HG02840 (cell line): ENCODE data around the gene SPSB1.
"Not testable (repeated sequence)": the region's sequence is repeated elsewhere in the genome, so short reads cannot be mapped to it uniquely, and the experiment has no call there.

Source experiments
- ATAC-seq: cut with Tn5 transposase; IDR thresholded peaks from one replicate; pipeline ENCODE4 v1.9.1; 2021; ENCODE audit warnings: mild to moderate bottlenecking, moderate library complexity, moderate number of reproducible peaks; ENCODE audit not compliant: unreplicated experiment, low FRiP score

Gene SPSB1

DNA sequence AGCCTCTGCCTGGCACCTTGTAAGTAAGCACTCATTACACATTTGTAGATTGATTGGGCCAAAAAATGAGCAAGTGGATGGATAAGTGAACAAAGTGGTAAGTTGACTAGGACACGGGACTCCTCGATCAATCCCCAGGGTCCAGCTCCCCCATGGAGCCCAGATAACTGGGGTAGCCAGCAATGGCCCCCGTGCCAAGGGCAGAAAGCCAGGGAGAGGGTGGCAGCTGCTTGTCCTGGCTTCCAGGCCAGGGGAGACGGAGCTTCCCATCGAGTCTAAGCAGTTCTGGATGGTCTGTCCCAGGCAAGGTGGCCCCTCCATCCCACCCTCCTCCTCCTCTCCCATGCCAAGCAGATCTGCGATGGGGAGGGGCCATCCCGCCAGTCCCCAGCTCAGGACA, 91.4 kb downstream of the SPSB1 start:
- ATAC-seq, result no peak

DNA sequence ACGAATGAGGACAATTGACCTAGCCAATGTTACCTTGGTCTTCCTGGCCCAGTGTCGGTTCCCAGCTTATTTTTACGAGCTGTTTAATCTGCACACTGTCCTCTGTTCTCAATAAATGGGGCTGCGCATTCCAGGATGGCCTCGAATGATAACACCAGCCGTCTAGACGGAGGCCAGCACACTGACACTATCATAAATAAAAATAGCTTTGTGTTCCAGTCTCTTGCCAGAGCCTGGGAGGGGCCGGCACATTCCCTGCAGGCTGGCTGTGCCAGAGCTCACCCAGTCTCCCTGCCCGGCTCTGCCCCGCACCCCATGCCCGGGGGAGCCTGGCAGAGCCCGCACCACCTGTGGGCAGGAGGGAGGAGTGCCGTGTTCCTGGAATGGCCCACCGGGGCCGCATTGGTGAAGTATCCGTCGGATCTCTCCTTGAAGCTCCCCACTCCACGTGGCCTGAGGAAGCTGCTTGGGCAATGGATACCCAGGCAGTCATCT, 92.1 kb downstream of the SPSB1 start:
- ATAC-seq, result no peak

DNA sequence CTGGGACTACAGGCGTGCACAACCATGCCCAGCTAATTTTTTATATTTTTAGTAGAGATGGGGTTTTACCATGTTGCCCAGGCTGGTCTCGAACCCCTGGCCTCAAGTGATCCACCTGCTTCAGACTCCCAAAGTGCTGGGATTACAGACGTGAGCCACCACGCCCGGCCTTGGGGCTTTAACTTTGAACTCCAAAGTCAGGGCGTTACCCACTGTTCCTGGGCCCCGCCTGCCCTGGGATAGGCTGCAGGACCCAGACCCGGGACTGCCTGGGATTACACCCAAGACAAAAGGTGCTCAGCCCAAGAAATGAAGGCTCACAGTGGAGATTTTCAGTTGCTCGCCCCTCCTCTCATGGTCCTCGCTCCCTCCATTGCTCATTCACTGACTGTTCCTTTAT, 92.7 kb downstream of the SPSB1 start:
- not testable (repeated sequence) for ATAC-seq

DNA sequence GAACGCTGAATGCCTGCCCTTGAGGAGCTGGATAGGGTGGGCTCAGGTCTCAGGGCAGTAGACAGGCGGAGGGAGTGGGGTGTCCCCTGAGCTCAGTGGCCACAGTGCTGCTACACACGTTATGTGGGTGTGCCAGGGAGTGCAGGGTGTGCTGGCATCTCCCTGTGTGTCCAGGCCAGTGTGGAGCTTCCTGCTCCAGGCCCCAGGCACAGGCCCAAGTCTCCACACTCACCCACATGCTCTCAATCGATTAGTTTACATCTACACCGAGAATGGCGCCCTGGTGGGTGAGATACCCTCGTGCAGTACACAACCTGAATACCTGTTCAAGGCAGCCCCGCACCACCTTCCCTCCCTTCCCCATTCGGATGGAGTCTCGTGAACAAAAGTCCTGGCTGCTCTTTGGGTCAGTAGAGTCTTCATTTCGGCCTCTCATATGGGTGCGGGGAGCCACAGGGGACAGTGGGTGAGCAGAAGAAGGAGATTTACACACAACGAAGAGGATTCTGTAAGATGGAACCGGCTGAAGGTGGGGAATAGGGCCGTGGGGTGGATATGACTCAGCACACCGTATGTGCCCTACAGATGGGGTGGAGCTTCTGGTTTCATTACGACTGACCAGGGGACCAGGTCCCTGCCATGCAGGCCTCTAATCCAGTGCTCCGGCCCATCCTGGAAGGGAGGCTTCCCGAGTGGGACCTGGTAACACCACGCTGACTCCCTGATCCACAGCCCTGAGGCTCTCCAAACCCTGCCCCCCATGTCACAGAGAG, 93.3 kb downstream of the SPSB1 start:
- ATAC-seq, result no peak

DNA sequence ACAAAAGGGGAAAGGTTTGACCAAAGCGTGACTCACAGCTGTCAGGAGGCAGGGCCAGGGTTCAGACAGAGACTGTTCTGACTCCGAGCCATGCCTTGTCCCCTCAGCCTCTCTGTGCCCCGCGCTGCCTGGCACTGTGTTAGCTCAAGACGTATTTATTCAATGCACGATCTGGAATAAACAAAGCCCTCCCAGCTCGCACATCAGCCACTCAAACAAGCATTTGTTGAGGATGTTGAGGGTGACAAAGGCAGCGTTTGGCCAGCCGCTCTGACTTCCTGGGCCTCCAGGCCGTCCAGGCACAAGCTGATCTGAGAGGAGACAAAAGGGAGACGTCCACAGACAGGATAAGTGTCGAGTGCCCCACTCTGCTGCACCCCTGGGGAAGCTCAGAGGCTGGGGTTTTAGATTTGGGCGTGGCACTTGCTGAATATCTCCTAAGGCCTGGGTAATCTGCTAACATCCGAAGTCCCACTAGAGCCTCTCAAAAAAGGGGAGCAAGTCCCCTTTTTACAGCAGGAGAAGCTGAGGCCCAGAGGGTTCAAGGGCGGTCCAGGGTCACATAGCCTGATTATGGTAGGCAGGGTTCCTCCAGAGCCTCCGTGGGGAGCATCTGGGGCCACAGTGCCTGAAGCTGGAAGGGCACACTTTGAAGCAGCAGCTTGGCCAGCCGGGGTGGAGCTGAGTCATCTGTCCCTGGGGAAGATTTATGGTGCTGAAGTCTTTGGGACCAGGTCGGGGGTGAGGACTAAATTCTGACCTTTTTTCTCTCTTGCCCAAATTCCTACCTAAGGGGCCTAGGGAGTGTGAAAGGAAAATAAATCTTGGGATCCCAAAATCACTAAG, 95.9 kb downstream of the SPSB1 start:
- ATAC-seq, result no peak

DNA sequence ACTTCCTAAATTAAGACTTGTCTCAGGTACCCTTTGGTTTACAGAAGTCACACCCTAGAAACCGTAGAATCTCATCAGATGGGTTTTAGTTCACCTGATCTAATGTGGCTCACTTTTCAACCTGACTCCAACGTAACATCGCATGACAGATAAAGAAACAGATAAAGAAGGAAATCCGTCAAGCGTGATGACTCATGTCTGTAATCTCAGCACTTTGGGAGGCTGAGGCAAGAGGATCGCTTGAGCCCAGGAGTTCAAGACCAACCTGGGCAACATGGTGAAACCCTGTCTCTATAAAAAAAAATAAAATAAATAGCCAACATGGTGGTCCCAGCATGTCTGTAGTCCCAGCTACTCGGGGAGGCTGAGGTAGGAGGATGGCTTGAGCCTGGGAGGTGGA, 97.3 kb downstream of the SPSB1 start:
- no peak for ATAC-seq

DNA sequence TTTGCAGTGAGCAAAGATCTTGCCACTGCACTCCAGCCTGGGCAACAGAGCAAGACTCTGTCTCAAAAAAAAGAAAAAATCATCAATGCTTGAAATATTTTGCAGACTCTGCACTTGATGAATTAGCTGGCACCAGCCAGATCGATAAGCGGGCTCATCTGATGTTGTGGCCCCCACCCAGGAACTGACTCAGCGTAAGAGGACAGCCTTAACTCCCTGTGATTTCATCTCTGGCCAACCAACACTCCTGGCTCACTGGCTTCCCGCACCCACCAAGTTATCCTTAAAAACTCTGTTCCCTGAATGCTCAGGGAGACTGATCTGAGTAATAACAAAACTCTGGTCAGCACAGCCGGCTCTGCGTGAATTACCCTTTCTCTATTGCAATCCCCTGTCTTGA, 98.9 kb downstream of the SPSB1 start:
- no peak for ATAC-seq

DNA sequence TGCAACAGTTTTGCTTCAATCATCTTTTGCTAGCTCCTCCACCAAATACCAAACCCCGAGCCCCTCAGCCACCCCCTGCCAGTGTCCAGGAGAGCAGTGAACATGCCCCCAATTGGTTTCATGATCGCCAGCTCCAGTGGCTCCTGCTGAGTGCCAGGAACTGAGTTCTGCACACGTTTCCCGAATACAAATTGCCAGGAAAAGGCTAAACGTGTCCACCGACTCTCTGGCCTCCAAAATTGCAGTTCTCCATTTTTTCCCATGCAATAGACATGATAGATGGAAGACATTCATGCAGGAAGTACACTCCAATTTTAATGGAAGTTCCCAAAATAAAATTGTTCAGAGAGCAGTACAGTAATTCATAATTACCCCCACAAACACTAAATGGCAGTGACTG, 101.3 kb downstream of the SPSB1 start:
- ATAC-seq, result no peak

DNA sequence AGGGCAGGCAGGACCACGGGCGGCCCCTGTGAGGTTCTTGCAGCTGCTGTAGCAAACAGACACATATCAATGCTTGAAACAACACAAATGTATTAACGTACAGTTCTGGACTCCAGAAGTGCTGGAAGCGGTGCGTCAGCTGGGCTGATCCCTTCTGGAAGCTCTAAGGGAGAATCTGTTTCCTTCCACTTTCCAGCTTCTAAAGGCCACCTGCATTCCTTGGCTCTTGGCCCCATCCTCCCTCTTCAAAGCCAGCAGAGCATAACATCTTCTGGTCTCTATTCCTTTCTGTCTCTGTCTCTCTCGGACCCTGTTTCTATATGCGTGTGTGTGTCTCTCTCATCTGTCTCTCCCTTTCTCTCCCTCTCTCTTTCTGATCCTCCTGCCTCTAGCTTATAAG, 102.3 kb downstream of the SPSB1 start:
- no peak for ATAC-seq

DNA sequence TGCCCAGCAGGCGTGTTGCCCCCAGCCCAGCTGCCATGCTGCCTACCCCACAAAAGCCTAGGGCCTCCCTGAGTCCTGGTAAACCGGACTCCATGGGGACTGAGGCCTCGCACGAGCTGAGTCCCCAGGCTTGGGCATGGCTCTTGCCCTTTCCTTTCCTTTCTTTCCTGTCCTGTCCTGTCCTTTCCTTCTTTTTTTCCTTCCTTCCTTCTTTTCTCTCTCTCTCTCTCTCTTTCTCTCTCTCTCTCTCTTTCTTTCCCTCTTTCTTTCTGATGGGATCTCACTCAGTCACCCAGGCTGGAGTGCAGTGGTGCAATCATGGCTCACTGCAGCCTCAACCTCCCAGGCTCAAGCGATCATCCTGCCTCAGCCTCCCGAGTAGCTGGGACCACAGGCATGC, 104.4 kb downstream of the SPSB1 start:
- no peak for ATAC-seq

DNA sequence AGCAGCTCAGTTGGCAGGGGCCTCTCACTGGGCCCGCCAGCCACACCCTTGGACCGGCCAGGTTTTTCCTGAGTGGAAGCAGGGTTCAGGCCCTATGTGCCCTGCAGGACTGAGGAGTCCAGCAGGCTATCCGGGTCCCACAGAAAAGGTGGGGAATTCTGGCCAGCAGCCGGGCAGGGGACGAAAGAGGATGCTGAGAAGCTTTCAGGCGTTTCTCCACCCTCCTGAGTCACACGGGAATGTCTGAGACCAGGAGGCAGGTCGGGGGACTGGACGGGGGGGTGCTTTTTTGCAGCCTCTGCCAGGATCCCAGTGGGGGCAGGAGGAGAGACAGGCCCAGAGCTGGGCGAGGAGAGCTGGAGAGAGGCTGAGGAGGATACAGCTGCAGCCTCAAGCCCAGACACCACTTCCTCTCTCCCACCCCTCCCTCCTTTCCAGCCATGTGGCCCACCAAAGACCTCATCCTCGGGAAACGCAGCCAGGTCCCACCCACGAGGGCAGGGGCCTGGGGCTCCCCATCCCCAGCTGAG, 105.4 kb downstream of the SPSB1 start:
- no peak for ATAC-seq

DNA sequence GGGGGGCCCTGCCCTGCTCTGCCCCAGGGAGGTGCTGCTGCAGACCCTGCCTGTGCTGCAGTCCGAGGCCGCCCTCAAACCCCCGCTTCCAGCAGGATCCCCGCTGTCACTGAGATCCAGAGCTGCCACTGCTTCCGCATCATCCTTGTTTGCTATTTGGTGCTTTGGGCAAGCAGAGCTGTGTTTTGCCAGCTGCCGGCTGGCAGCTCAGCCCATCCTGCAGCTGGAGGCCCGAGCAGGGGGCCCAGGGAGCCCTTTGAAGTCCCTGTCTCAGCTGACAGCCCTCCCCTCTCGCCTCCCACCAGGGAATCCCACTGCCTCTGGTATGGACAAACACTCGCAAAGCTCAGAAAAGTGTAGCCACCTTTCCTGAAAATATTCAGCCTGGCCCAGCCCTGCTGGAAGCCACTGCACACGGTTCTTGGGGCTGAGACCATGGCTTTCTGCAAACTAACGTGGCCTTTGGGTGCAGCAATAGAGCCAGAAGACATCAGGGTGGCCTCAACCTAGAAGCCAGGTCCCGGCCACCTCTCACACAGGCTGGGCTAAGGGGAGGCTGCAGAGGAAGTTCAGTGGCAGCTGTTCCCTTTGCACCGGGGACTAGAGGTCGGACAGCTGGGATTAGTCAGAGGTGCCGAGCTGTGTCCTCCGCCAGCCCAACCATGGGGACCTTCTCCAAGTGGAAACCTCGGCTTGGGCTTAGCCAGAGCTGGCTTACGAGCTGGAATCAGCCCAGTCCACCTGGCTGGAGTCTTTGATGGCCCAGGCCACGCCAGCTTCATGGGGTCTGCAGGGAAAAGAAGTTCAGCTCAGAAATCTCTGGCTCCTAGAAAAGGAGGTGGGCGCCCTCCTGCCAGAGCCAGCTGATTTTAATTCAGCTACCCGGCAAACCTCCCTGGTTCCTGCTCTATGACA, 107.1 kb downstream of the SPSB1 start:
- ATAC-seq, result no peak

DNA sequence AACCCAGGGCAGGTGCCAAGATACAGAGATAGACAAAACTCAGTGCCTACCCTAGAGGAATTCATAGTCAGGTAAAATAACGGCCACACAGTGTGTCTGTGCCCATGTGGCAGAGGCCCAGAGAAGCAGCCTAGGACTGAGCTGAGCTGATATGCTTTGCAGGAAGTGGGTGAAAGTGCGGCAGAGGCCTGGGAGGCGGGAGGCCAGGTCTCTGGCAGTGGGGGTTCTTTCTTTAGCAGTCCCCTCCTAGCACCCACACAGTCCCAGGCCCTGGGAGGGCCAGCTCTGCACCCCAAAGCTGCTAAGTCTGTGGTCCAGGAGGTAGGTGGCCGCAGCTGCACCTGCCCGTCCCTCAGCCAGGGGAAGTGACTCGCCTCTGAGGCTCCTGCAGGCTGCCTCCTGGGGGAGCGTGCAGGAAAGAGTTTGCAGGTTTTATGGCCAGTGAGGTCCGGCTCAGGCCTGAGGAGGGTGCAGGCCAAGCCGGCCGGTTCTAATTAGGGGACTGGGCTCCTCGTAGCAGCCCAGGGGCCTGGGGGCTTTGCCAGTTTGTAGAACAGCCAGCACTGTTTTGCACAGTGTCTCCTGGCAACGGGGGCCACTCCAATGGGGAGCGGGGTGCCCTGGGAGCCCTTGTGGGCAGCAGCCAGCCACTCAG, 107.9 kb downstream of the SPSB1 start:
- ATAC-seq, result no peak

DNA sequence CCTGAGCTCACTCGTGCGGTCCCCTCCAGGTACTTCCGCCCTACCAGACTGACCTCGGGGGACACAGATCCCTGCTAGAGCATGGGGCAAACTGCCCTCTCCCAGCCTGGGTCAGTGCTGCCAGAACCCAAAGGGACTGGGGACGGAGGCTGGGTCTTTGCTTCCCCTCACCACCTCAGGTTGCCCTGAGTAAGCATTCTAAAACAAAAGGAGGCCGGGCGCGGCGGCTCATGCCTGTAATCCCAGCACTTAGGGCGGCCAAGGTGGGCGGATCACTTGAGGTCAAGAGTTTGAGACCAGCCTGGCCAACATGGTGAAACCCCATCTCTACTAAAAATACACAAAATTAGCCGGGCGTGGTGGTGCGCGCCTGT, 108.4 kb downstream of the SPSB1 start:
- no peak for ATAC-seq

DNA sequence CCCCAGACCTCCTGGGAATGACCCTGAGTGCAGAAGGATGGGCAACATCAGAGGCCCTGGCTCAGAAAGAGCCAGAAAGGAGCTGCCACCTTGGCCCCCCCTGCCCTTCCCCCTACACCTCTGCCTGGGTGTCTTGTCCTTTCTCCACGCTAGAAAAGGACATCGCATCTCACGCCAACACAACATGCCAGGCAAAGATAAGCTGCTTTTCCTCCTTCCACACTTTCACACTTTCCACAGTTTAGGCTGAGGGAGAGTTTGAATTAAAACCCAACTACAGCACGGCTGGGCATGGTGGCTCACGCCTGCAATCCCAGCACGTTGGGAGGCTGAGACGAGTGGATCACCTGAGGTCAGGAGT, 109.5 kb downstream of the SPSB1 start:
- ATAC-seq, result no peak

DNA sequence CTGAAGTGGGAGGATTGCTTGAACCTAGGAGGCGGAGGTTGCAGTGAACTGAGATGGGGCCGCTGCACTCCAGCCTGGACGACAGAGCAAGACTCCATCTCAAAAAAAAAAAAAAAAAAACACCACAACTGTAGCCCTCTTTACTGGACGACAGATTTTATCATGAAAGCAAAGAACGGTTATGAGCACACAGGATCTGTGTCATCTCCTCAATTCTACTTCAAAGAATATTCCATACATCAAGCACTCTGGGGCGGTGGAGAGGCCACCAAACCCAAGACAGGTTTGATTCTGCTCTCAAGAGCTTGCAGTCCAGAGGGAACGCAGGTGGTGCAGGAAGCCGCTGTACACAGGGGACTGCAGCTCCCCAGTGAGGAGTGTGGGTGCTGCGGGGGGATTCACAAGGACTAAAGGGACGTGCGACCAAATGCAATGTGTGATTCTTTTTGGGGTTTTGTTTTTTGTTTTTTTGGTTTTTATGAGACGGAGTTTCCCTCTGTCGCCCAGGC, 110.1 kb downstream of the SPSB1 start:
- no peak for ATAC-seq

DNA sequence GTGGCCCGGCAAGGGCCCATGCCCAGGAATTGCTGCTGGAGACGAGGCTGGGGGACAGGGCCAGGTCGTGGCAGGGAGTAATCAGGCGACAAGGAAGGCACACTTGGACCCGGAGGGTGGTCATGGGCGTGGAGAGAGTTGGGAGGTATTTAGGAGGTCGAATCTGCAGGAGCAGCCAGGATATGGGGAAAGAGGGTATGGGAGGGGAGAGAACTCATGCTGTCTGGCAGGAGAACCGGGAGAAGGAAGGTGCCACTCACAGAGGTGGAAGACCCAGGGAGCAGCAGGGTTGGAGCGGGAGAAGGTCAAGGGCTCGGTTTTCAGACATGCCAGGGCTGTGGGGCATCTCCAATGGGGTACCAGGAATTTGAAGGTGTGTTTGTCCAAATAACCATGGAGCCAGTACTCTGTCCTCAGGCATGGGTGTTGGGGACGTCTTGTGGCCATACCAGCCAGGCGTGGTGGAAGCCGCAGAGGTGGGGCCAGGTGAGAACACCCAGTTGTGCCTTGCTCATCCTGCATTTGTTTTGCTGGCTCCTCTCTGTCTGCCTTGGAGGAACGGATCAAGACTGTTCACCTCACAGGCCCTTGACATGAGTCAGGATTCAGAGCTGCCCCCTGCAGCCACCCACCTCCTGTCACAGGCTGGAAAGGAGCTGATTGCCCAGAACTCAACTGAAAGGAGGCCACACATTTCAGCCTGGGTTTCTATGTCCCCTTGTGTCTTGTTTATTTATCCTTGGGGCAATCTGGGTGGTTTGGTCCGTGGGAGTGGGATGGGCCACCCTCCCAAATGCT, 111.6 kb downstream of the SPSB1 start:
- no peak for ATAC-seq

DNA sequence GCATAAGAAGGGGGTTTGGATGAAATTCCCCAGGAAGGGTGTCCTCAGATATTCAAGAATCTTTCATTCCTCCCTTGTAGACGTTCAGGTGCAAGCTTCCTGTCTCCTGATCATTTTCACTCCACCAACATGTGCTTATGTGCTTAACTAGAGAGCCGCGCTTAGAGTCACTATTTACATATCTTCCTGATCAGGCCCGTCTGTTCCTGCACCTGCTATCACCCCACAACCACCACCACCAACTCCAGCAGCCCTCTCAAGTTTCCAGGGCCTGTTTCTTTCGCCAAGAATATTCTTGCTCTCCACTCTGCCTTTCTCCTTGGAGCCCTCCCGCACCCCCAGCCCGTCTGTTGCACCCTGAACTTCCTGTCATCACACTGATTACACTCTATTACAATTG, 113.4 kb downstream of the SPSB1 start:
- ATAC-seq, result no peak

DNA sequence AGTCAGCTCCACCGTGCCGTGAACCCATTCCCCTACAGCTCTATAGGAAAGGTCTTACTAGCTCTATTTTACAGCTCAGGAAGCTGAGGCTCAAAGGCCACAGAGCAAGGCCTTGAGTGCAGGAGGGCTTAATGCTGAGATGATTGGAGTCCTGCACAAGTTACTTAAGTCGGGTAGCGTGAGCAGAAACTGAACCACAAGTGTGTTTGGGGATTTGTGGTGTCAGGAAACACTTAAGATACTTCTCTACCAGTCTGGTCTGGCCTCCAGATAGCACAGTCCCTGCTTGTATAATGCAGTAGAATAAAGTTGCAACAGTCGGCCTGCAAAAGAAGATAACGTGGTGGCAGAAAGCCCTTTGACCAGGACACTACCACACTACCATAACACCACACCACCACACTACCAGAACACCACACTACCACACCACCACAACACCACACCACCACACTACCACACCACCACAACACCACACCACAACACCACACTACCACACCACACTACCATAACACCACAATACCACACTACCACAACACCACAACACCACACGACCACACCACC, 118.1 kb downstream of the SPSB1 start:
- ATAC-seq, result no peak
